Skeletal muscle satellite cell (primary cell): ENCODE measurements around the gene BSG.
"Not testable (repeated sequence)": the region's sequence is repeated elsewhere in the genome, so short reads cannot be mapped to it uniquely, and the experiment has no call there.

Source experiments
- H3K27me3 ChIP-seq: 2 replicates; pipeline ENCODE4 v1.7.0; 2013; ENCODE audit warnings: low read length; ENCODE audit not compliant: control insufficient read depth, insufficient read depth
- H3K36me3 ChIP-seq: 2 replicates; pipeline ENCODE4 v1.7.0; 2013; ENCODE audit warnings: mild to moderate bottlenecking, control low read depth, low read length; ENCODE audit not compliant: insufficient read depth
- H3K4me1 ChIP-seq: 2 replicates; pipeline ENCODE4 v1.7.0; 2013; ENCODE audit warnings: low read length; ENCODE audit not compliant: control insufficient read depth, insufficient read depth
- H3K4me2 ChIP-seq: 2 replicates; pipeline ENCODE4 v1.7.0; 2013; ENCODE audit warnings: mild to moderate bottlenecking, low read length
- H3K4me3 ChIP-seq: 2 replicates; pipeline ENCODE4 v1.7.0; 2013; ENCODE audit warnings: low read length
- H3K9ac ChIP-seq: 2 replicates; pipeline ENCODE4 v1.7.0; 2013; ENCODE audit warnings: mild to moderate bottlenecking, low read depth, low read length, moderate library complexity
- H3K9me3 ChIP-seq: replicated peaks from 2 replicates; pipeline ENCODE4 v1.7.0; 2013; ENCODE audit warnings: mild to moderate bottlenecking, control low read depth, low read length

Gene BSG

GRCh38 chr19:605061-605971 lies 32.9 kb downstream of the BSG start:
- H3K4me2 ChIP-seq, H3K9ac ChIP-seq, H3K27me3 ChIP-seq, H3K9me3 ChIP-seq, H3K36me3 ChIP-seq, H3K4me3 ChIP-seq: not testable (repeated sequence)
- peaks cover 16% of the 10 kb centered on the region for H3K4me1 ChIP-seq

- peaks cover 34% of the 10 kb centered on the region for H3K4me1 ChIP-seq
- no peaks in the 10 kb centered on the region for H3K27me3 ChIP-seq
- no peak overlapping the region for H3K4me3 ChIP-seq
- H3K9me3 ChIP-seq = no peaks in the 10 kb centered on the region
- no peaks in the 10 kb centered on the region for H3K36me3 ChIP-seq
- no peak overlapping the region for H3K9ac ChIP-seq
- no peak overlapping the region for H3K4me2 ChIP-seq
Measured at GRCh38 chr19:607301-608154, 35.1 kb downstream of the BSG start.

GRCh38 chr19:608155-609003 lies 36.0 kb downstream of the BSG start:
- no peaks in the 10 kb centered on the region for H3K9me3 ChIP-seq
- H3K36me3 ChIP-seq = peaks cover 5% of the 10 kb centered on the region
- H3K27me3 ChIP-seq = no peaks in the 10 kb centered on the region
- H3K4me3 ChIP-seq = no peak overlapping the region
- H3K4me2 ChIP-seq = no peak overlapping the region
- peaks cover 34% of the 10 kb centered on the region for H3K4me1 ChIP-seq
- peak overlapping the region; percentile 30 for H3K9ac ChIP-seq

- Histone ChIP-seq H3K9me3 (no peaks in the 10 kb centered on the region), H3K27me3 (no peaks in the 10 kb centered on the region), H3K4me2 (no peak overlapping the region), H3K4me3 (no peak overlapping the region), H3K36me3 (peaks cover 5% of the 10 kb centered on the region), H3K4me1 (peaks cover 34% of the 10 kb centered on the region), H3K9ac (peak overlapping the region; percentile 30)
Measured at GRCh38 chr19:609004-609346, 36.6 kb downstream of the BSG start.

- Histone ChIP-seq H3K9ac (no peak overlapping the region), H3K27me3 (no peaks in the 10 kb centered on the region), H3K4me1 (peaks cover 34% of the 10 kb centered on the region), H3K9me3 (no peaks in the 10 kb centered on the region), H3K4me3 (no peak overlapping the region), H3K36me3 (peaks cover 10% of the 10 kb centered on the region), H3K4me2 (peak overlapping the region; percentile 73)
Measured at GRCh38 chr19:610071-610800, 37.8 kb downstream of the BSG start.

GRCh38 chr19:610801-611480 lies 38.5 kb downstream of the BSG start:
- H3K4me1 ChIP-seq = peaks cover 34% of the 10 kb centered on the region
- H3K9ac ChIP-seq = peak overlapping the region; percentile 81
- H3K36me3 ChIP-seq = peaks cover 10% of the 10 kb centered on the region
- no peaks in the 10 kb centered on the region for H3K27me3 ChIP-seq
- no peaks in the 10 kb centered on the region for H3K9me3 ChIP-seq
- peak overlapping the region; percentile 22 for H3K4me3 ChIP-seq
- H3K4me2 ChIP-seq = peak overlapping the region; percentile 73

- no peaks in the 10 kb centered on the region for H3K9me3 ChIP-seq
- peak overlapping the region; percentile 73 for H3K4me2 ChIP-seq
- peak overlapping the region; percentile 81 for H3K9ac ChIP-seq
- peaks cover 10% of the 10 kb centered on the region for H3K36me3 ChIP-seq
- H3K4me1 ChIP-seq = peaks cover 34% of the 10 kb centered on the region
- no peak overlapping the region for H3K4me3 ChIP-seq
- H3K27me3 ChIP-seq = no peaks in the 10 kb centered on the region
Measured at GRCh38 chr19:611481-611868, 39.1 kb downstream of the BSG start.

GRCh38 chr19:612941-613340 lies 40.5 kb downstream of the BSG start:
- Histone ChIP-seq H3K9ac (no peak overlapping the region), H3K4me1 (peaks cover 34% of the 10 kb centered on the region), H3K4me3 (no peak overlapping the region), H3K27me3 (no peaks in the 10 kb centered on the region), H3K36me3 (peaks cover 10% of the 10 kb centered on the region), H3K9me3 (no peaks in the 10 kb centered on the region), H3K4me2 (no peak overlapping the region)

GRCh38 chr19:613732-614567 lies 41.6 kb downstream of the BSG start:
- H3K4me3 ChIP-seq = no peak overlapping the region
- no peak overlapping the region for H3K4me2 ChIP-seq
- H3K9me3 ChIP-seq = no peaks in the 10 kb centered on the region
- peaks cover 19% of the 10 kb centered on the region for H3K36me3 ChIP-seq
- no peak overlapping the region for H3K9ac ChIP-seq
- H3K4me1 ChIP-seq = peaks cover 29% of the 10 kb centered on the region
- H3K27me3 ChIP-seq = no peaks in the 10 kb centered on the region

- H3K36me3 ChIP-seq = peaks cover 33% of the 10 kb centered on the region
- H3K9ac ChIP-seq = no peak overlapping the region
- H3K4me3 ChIP-seq = no peak overlapping the region
- no peak overlapping the region for H3K4me2 ChIP-seq
- no peaks in the 10 kb centered on the region for H3K27me3 ChIP-seq
- H3K9me3 ChIP-seq = no peaks in the 10 kb centered on the region
- H3K4me1 ChIP-seq = peaks cover 16% of the 10 kb centered on the region
Measured at GRCh38 chr19:615619-616018, 43.2 kb downstream of the BSG start.
